ENCODE results near the gene ACACA. TPM values are rescaled to one million over a fixed set of nuclear protein-coding genes. Genes with fewer than 3 reads are reported as not detected.
"Not testable (repeated sequence)": the region's sequence is repeated elsewhere in the genome, so short reads cannot be mapped to it uniquely, and the experiment has no call there.

Gene ACACA
- total and polyA plus RNA-seq, 9 of the 15 experiments (the other 6 are each of a cell fraction or from before 2014, with no cell fraction given), result 35.9 to 135 (median 88.4) TPM

- TF ChIP-seq ZC3H4 (CRISPR knock-in tag; IDR thresholded peaks at IDR 0.05; ENCODE audit: borderline replicate concordance) (peak; percentile 71; the same call in 1 of the 2 replicates), PRDM10 (IDR thresholded peaks at IDR 0.05; ENCODE audit: partially characterized antibody) (peak; percentile 31), L3MBTL2 (IDR thresholded peaks at IDR 0.05) (peak; percentile 45), YY1 (IDR thresholded peaks at IDR 0.05; ENCODE audit: borderline replicate concordance in 1 of 3, control insufficient read depth in 1 of 3, extremely low read depth in 1 of 3, insufficient read depth in 3 of 3, insufficient read length in 1 of 3, insufficient replicate concordance in 2 of 3, low read depth in 1 of 3, low read length in 2 of 3) (no peak), FOXO4 (CRISPR knock-in tag; IDR thresholded peaks at IDR 0.05) (no peak), PHF20 (IDR thresholded peaks at IDR 0.05; ENCODE audit: partially characterized antibody) (no peak), ZNF780A (CRISPR knock-in tag; IDR thresholded peaks at IDR 0.05) (no peak)
- TF ChIP-seq, protein P1, sequence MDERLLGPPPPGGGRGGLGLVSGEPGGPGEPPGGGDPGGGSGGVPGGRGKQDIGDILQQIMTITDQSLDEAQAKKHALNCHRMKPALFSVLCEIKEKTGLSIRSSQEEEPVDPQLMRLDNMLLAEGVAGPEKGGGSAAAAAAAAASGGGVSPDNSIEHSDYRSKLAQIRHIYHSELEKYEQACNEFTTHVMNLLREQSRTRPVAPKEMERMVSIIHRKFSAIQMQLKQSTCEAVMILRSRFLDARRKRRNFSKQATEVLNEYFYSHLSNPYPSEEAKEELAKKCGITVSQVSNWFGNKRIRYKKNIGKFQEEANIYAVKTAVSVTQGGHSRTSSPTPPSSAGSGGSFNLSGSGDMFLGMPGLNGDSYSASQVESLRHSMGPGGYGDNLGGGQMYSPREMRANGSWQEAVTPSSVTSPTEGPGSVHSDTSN (CRISPR knock-in tag; IDR thresholded peaks at IDR 0.05; ENCODE audit: low read depth), result no peak
- TF ChIP-seq, protein P1 (tag; conservative IDR thresholded peaks at IDR 0.05; ENCODE audit: low read depth), result no peak
These were observed 541 bp downstream of the ACACA start (continued) for GRCh38 chr17:37405955-37406634.

- BruUV-seq (replicated peaks); H3K27me3 ChIP-seq (ENCODE audit: control insufficient read depth in 2 of 2, insufficient read depth in 2 of 2, low read length in 2 of 2); H2AFZ ChIP-seq (ENCODE audit: low read depth, low read length); H4K20me1 ChIP-seq (replicated peaks; ENCODE audit: control insufficient read depth, insufficient read depth, low read length); H3K9me1 ChIP-seq (ENCODE audit: control insufficient read depth, insufficient read depth, low read length); H3K9me3 ChIP-seq (replicated peaks; ENCODE audit: control insufficient read depth, insufficient read depth, low read depth, low read length); H3K27ac ChIP-seq (ENCODE audit: extremely low read depth, low read depth, low read length); FAIRE-seq; in situ Hi-C loops (cut with MboI); ATAC-seq; DNase-seq (ENCODE audit: extremely low read depth in 1 of 4, low spot score in 3 of 4): not testable (repeated sequence)
- Histone ChIP-seq H3K79me2 (ENCODE audit: control insufficient read depth, insufficient read depth, low read length) (peaks cover 44% of the 10 kb centered on the region), H3K9ac (ENCODE audit: insufficient read depth in 1 of 2, low read depth in 2 of 2, low read length in 2 of 2) (peak overlapping the region; percentile 98 to 99), H3K36me3 (ENCODE audit: control insufficient read depth, insufficient read depth, low read length) (peaks cover 14% of the 10 kb centered on the region), H3K4me1 (replicated peaks in 1 of 2; ENCODE audit: control insufficient read depth in 2 of 2, insufficient read depth in 2 of 2, low read length in 2 of 2) (peaks cover 15% of the 10 kb centered on the region in 2 experiments; a peak in 3 of 5 replicates), H3K4me3 (peak overlapping the region; percentile 84), H3K4me2 (ENCODE audit: insufficient read depth, low read length) (peak overlapping the region; percentile 89)
- intact Hi-C loops (cut with micrococcal nuclease), result loop anchor here (5.0 kb wide), 1 partner anchor 82 kb away; the partner anchor contains the start of gene DUSP14
- ChIA-PET POLR2A (interaction anchor here (0.7 to 1.0 kb wide), 4 partner anchors 25 to 979 kb away, joined by 3 read pairs; no protein-coding TSS in a partner anchor), CTCF (ENCODE audit: low intra/inter-chr PET ratio) (interaction anchor here (0.6 kb wide), 1 partner anchor 34 kb away, joined by 3 read pairs; no protein-coding TSS in a partner anchor)
- 9% methylated on average over 11 of the region's 14 CpGs for WGBS (ENCODE audit: insufficient coverage, low coverage, missing lambda C conversion rate)
These were observed 1.1 kb downstream of the ACACA start for GRCh38 chr17:37405522-37405921.

All from K562 (cell line).